ENCODE measurements around the gene TPGS2.
A peak's percentile ranks its signal among the peaks of the same experiment; 100 is the strongest.

The TPGS2 gene

GRCh38 chr18:36757081-36757480 is 71.7 kb downstream of the TPGS2 start:
- intact Hi-C loops (cut with DNase I) = loop anchor here (5.0 kb wide), 1 partner anchor 65 kb away; no protein-coding TSS in a partner anchor
- DNase-seq = peak in 12 of 42 donors; percentile 4 to 76 (median 34)

DNA sequence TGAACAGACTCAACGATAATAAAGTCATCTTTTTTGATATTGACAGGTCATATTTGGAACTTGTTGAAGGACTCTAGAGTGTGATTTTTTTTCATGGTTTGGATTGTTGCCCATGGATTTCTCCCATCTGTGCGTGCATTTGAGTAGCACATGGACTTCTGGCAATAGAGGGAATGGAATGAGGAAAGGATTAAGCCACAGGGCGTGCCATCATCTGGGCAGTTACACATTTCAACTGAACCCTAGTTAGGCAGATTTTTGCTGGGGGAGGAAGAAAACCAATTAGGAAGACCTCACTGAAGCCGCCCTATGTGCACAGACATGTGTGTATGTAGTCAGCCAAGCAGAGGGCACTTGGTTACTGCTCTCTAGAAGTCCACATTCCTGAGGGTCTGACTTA is 72.6 kb downstream of the TPGS2 start:
- no peak for DNase-seq
- intact Hi-C loops (cut with DNase I) = loop anchor here (5.0 kb wide), 1 partner anchor 64 kb away; no protein-coding TSS in a partner anchor

GRCh38 chr18:36752929-36753865 is 75.6 kb downstream of the TPGS2 start:
- intact Hi-C loops (cut with DNase I) = no loop called here
- no peak for DNase-seq

- intact Hi-C loops (cut with DNase I) = no loop called here
Observed at GRCh38 chr18:36745219-36745975, 83.4 kb downstream of the TPGS2 start.

DNA sequence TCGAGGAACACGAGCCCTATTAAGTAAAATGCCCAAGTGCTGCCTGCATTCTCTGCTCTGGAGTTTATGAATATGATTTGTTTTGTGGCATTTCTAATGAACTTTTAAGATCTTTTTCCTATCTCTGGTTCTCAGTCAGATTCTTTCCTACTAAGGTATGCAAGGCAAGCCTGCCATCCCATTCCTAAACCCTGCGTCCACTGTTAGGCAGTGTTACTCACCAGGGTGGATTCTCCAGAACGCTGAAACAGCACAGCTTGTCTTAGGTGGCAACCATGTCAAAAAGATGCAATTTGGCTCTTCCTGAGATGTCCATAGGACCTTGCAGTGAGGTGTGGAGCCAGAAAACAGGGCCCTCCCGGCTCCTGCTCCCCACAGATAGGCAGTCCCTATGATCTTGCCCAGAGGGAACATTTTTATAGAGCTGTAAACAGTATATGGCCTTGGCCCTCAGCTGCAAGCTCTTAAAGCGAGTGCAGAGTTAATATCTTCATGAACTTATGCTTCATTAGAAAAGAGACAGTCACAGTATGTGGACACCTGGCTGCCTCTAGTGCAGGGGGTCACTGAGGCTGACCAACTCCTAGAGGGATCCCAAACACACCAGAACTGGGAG is 84.4 kb downstream of the TPGS2 start:
- intact Hi-C loops (cut with DNase I) = no loop called here
- no peak for DNase-seq

More at GRCh38 chr18:36745219-36745975, 83.4 kb downstream of the TPGS2 start:
- DNase-seq = no peak
